ENCODE measurements around the gene NEK2.

- TF ChIP-seq CREB3 (CRISPR knock-in tag; IDR thresholded peaks at IDR 0.05) (no peak), MXD4 (CRISPR knock-in tag; IDR thresholded peaks at IDR 0.05) (no peak), ELK4 (CRISPR knock-in tag; IDR thresholded peaks at IDR 0.05; ENCODE audit: borderline replicate concordance) (no peak)
Measured at GRCh38 chr1:211683396-211684297, 8.2 kb upstream of the NEK2 start.

All from HepG2 (cell line).